Spleen (tissue), 7 donors: ENCODE measurements around the gene DAD1.

Source experiments
- CTCF ChIP-seq, 11 experiments: fragments of 200-600 bp in 7 of 11; fragments of 450-650 bp in 4 of 11; sonication (generic) in 4 of 11; IDR thresholded peaks in 8 of 11; conservative IDR thresholded peaks in 3 of 11; 1 replicate in 7 of 11; 2 replicates in 4 of 11; pipeline versions ENCODE4 v1.4.0 to v1.8.0; 2016 to 2021; ENCODE audit warnings: antibody characterized with exemption in 11 of 11, inconsistent platforms in 4 of 11, mild to moderate bottlenecking in 1 of 11
- POLR2A ChIP-seq, 3 donors: fragments of 450-650 bp; IDR thresholded peaks; one replicate each; pipeline ENCODE4 v1.5.1; 2017; ENCODE audit warnings: antibody characterized with exemption in 3 of 3, mild to moderate bottlenecking in 1 of 3
- donor health status: DM: no; HTN: no; CAD: no; lungs with moderate emphysema.
- donor health status: DM: no; HTN: no; CAD: no.
- donor health status: DM: no; HTN: no; CAD: no.

DNA sequence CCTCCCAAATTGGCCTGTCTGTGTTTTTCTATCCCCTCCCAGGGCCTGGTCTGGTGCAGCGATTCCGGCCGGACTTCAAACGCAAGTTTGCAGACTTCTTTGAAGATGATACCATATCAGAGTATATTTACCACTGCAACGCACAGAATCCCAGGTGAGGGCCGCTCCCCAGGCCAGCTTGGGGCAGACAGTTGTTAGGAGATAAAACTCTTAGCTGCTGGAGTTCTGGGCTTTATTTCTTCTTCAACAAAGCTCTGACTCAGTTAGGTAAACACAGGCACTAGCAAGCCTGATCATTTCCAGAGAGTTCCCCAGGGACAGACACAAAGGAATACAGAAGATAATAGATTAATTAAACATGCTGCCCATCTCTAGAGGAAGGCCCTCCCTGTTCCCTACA lies 17.4 kb upstream of the DAD1 start:
- TF ChIP-seq CTCF (IDR thresholded peaks at IDR 0.05 in 8 of 11, conservative IDR thresholded peaks at IDR 0.05 in 3 of 11) = no peak
- no peak for TF ChIP-seq POLR2A (IDR thresholded peaks at IDR 0.05)
